Occipital lobe (tissue), 2 donors: Measurements from ENCODE around the gene STX1A. TPM values are rescaled to one million over a fixed set of nuclear protein-coding genes. Genes with fewer than 3 reads are reported as not detected.
A peak's percentile ranks its signal among the peaks of the same experiment; 100 is the strongest.

Source experiments
- DNase-seq: peaks from one replicate; lab custom pipeline; 2025; lab: John Stamatoyannopoulos, UW
- total RNA-seq: library from RNA; depleted of rRNA; stranded (reverse); fragments of >200 nt; gene quantifications from one replicate; pipeline ENCODE4 v1.2.3, GENCODE V29; 2014

The STX1A gene
- 49.8 TPM for total RNA-seq

- peak; percentile 38 for DNase-seq
These were observed at the start of gene STX1A for GRCh38 chr7:73718905-73719805. STX1A (minus strand) TSS chr7:73719669; CDS start chr7:73719631, 38 bp downstream.

- DNase-seq = no peak
These were observed 49.4 kb upstream of the STX1A start for GRCh38 chr7:73768641-73769480.

DNA sequence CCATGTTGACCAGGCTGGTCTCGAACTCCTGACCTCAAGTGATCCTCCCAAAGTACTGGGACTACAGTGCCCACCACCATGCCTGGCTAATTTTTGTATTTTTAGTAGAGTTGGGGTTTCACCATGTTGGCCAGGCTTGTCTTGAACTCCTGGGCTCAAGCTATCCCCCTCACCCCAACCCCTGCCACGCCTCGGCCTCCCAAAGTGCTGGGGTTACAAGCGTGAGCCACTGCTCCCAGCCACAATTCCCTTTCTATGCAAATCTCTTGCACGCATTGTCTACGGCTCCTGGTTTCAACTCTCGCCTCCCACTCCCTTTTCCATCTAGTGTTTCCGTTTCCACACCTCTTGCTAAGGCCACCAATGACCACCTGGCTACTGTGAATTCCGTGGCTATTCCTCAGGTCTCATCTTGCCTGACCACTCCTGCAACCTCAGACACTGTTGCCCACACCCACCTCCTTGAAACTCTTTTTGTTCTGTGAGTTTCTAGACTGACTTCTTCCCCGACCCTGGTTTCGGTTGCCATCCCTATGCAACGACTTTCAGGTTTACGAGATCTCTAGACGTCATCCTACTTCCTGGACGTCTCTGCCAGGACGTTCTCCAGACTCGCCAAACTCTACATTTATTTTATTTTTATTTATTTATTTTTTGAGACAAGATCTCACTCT, 47.2 kb upstream of the STX1A start:
- DNase-seq = no peak

DNA sequence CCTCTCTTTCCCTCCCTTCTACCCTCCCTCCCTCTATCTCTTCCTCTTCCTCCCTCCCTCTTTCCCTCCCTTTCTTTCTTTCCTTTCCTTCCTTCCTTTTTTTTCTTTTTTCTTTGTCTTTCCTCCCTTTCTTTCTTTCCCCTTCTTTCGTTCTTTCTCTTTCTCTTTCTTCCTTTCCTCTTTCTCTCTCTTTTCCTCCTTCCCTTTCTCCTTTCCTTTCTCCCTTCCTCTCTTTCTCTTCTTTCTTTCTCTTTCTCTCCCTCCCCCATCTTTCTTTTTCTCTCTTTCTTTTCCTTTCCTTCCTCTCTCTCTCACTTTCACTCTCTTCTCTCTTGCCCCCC, 43.2 kb upstream of the STX1A start:
- DNase-seq = no peak

GRCh38 chr7:73761854-73762658, 42.6 kb upstream of the STX1A start:
- DNase-seq = no peak

DNA sequence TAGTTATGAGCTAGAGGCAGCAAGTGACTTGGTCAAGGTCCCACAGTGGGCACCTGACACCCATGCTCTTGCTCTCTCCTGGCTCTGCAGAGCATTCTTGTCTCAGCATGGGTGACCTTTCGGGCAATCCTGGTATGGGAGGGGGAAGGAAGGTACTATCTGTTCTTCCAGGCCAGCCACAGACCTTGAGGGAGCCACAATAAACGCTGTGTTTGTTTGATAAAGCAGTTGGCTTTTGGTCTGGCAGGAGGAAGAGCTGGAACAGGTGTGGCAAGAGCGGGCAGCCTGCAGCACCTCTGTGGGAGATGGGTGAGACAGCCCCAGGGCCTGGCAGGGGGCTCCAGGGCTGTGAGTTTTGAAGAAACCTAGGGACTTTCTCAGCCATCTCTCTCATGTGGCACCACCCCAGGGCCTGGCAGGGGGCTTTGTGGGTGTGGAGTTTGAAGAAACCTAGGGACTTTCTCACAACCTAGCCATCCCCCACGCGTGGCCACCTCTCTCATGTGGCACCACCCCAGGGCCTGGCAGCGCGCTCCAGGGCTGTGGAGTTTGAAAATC, 39.2 kb upstream of the STX1A start:
- no peak for DNase-seq

DNA sequence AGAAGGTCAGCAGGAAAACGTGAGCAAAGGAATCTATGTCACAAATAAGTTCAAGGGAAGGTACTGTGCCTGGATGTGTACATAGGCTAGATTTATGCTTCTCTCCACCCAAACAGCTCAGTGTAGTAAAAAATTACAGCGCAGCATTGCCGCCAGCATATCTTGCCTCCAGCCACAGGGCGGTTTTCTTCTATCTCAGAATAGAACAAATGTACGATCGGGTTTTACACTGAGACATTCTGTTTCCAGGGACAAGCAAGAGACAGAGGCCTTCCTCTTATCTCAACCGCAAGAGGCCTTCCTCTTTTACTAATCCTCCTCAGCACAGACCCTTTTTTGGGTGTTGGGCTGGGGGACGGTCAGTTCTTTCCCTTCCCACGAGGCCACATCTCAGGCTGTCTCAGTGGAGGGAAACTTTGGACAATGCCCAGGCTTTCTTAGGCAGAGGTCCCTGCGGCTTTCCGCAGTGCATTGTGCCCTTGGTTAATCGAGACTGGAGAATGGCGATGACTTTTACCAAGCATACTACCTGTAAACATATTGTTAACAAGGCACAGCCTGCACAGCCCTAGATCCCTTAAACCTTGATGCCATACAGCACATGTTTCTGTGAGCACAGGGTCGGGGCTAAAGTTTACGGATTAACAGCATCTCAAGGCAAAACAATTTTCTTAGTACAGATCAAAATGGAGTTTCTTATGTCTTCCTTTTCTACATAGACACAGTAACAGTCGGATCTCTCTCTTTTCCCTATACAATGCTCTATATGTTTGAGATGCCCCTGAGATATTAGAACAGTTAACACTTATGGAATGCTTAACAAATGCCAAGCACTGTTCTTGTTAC, 30.7 kb upstream of the STX1A start:
- no peak for DNase-seq

- DNase-seq = peak; percentile 16
These were observed 26.9 kb upstream of the STX1A start for GRCh38 chr7:73746378-73746777.

GRCh38 chr7:73742753-73743641, 23.5 kb upstream of the STX1A start:
- no peak for DNase-seq

DNA sequence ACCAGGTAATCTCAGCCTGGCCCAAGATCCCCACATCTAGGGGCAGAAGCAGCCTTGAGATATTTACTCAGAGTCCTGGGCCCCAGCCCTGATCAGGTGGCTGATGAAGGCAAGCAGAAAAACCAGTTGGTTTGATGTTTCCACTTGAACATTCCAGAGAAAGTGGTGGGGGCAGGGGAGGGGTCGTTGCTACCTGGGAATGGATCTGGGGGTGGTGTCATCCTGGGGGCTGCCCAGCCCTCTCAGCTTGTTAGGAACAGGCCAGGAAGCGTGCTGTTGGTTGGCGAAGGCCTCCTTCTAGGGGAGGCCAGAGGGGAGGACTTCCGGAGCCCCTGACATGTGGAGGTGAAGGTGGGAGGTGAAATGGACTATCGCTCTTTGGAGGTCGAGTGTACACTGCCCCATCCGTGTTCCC, 22.9 kb upstream of the STX1A start:
- DNase-seq = no peak

- DNase-seq = no peak
These were observed 22.1 kb upstream of the STX1A start for GRCh38 chr7:73741600-73741999.

GRCh38 chr7:73740771-73741170, 21.3 kb upstream of the STX1A start:
- DNase-seq = no peak

GRCh38 chr7:73740212-73740611, 20.7 kb upstream of the STX1A start:
- DNase-seq = no peak

DNA sequence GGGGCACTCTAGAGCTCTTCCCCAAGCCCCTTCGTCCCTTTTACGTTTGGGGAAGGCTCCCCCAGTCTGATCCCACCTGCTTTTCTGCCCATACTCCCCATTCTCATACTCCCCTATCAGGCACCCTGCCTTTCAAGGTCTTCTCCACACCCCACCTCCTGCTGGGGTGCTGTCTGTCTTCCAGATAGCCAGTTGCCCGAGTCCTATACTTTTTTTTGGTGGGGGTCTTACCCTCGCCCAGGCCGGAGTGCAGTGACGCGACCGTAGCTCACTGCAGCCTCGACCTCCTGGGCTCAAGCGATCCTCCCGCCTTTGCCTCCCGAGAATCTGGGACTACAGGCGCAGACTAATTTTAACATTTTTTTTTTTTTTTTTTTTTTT, 19.9 kb upstream of the STX1A start:
- no peak for DNase-seq

GRCh38 chr7:73738612-73739386, 19.3 kb upstream of the STX1A start, which contains the start of gene ABHD11:
ABHD11 (minus strand) TSS chr7:73738802; CDS start chr7:73738770, 32 bp downstream.
- DNase-seq = peak; percentile 98

DNA sequence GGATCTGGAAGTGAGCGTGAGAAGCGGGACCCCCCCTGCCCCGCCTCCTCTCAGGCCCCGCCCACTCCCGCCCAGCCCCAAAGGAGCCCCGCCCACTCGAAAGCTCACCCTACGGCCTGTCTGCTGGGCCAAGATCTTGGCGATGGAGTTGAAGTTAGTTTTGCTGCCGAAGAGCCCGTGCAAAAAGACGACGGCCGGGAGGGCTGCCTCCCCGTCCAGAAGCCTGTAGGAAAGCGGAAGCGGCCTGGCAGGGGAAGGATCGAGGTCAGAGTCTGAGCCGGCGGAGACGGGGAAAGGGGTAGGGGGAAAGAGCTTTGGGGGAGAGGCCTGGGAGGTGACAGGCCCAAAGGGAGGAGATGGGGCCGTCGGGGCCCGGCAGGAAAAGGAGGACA, 18.7 kb upstream of the STX1A start:
- peak; percentile 25 for DNase-seq

GRCh38 chr7:73737491-73738219, 18.2 kb upstream of the STX1A start:
- DNase-seq = no peak
